Measurements from ENCODE around the gene LAMA3. TPM values are rescaled to one million over a fixed set of nuclear protein-coding genes. Genes with fewer than 3 reads are reported as not detected.
"Not testable (repeated sequence)": the region's sequence is repeated elsewhere in the genome, so short reads cannot be mapped to it uniquely, and the experiment has no call there.

Gene LAMA3
- polyA plus RNA-seq, 4 donors = 1.8 to 2.2 (median 2.1) TPM

GRCh38 chr18:23725827-23726661 lies 36.8 kb downstream of the LAMA3 start:
- no peak for DNase-seq (ENCODE audit: low read depth in 4 of 4, low spot score in 3 of 4)

GRCh38 chr18:23727707-23728493 lies 38.6 kb downstream of the LAMA3 start:
- DNase-seq (ENCODE audit: low read depth in 4 of 4, low spot score in 3 of 4) = no peak

- no peak for DNase-seq (ENCODE audit: low read depth in 4 of 4, low spot score in 3 of 4)
Measured at GRCh38 chr18:23730857-23731256, 41.6 kb downstream of the LAMA3 start.

- no peak for DNase-seq (ENCODE audit: low read depth in 4 of 4, low spot score in 3 of 4)
Measured at GRCh38 chr18:23731861-23732260, 42.6 kb downstream of the LAMA3 start.

- no peak for DNase-seq (ENCODE audit: low read depth in 4 of 4, low spot score in 3 of 4)
Measured at GRCh38 chr18:23732439-23732838, 43.2 kb downstream of the LAMA3 start.

- not testable (repeated sequence) for DNase-seq (ENCODE audit: low read depth in 4 of 4, low spot score in 3 of 4)
Measured at GRCh38 chr18:23733265-23733664, 44.0 kb downstream of the LAMA3 start.

- DNase-seq (ENCODE audit: low read depth in 4 of 4, low spot score in 3 of 4) = no peak
Measured at GRCh38 chr18:23733895-23734294, 44.6 kb downstream of the LAMA3 start.

GRCh38 chr18:23735021-23735464 lies 45.8 kb downstream of the LAMA3 start:
- DNase-seq (ENCODE audit: low read depth in 4 of 4, low spot score in 3 of 4) = no peak

GRCh38 chr18:23737578-23737977 lies 48.3 kb downstream of the LAMA3 start:
- DNase-seq (ENCODE audit: low read depth in 4 of 4, low spot score in 3 of 4) = no peak

GRCh38 chr18:23738151-23738550 lies 48.9 kb downstream of the LAMA3 start:
- no peak for DNase-seq (ENCODE audit: low read depth in 4 of 4, low spot score in 3 of 4)

GRCh38 chr18:23738575-23738974 lies 49.3 kb downstream of the LAMA3 start:
- no peak for DNase-seq (ENCODE audit: low read depth in 4 of 4, low spot score in 3 of 4)

- no peak for DNase-seq (ENCODE audit: low read depth in 4 of 4, low spot score in 3 of 4)
Measured at GRCh38 chr18:23740105-23740830, 51.0 kb downstream of the LAMA3 start.

- not testable (repeated sequence) for DNase-seq (ENCODE audit: low read depth in 4 of 4, low spot score in 3 of 4)
Measured at GRCh38 chr18:23741967-23742366, 52.7 kb downstream of the LAMA3 start.

GRCh38 chr18:23743733-23744333 lies 54.6 kb downstream of the LAMA3 start:
- no peak for DNase-seq (ENCODE audit: low read depth in 4 of 4, low spot score in 3 of 4)

- no peak for DNase-seq (ENCODE audit: low read depth in 4 of 4, low spot score in 3 of 4)
Measured at GRCh38 chr18:23745366-23745765, 56.1 kb downstream of the LAMA3 start.

- DNase-seq (ENCODE audit: low read depth in 4 of 4, low spot score in 3 of 4) = no peak
Measured at GRCh38 chr18:23746851-23747250, 57.6 kb downstream of the LAMA3 start.

GRCh38 chr18:23752363-23752762 lies 63.1 kb downstream of the LAMA3 start:
- DNase-seq (ENCODE audit: low read depth in 4 of 4, low spot score in 3 of 4) = no peak

GRCh38 chr18:23752796-23753195 lies 63.5 kb downstream of the LAMA3 start:
- no peak for DNase-seq (ENCODE audit: low read depth in 4 of 4, low spot score in 3 of 4)

- no peak for DNase-seq (ENCODE audit: low read depth in 4 of 4, low spot score in 3 of 4)
Measured at GRCh38 chr18:23756590-23757436, 67.6 kb downstream of the LAMA3 start.

- no peak for DNase-seq (ENCODE audit: low read depth in 4 of 4, low spot score in 3 of 4)
Measured at GRCh38 chr18:23757437-23757733, 68.1 kb downstream of the LAMA3 start.

Measured in right renal pelvis (tissue), 4 donors.